ENCODE measurements around the gene RETREG3.

RETREG3 gene

GRCh38 chr17:42571435-42572225 is 37.5 kb downstream of the RETREG3 start:
- no peak for DNase-seq (ENCODE audit: low spot score)

GRCh38 chr17:42568341-42569111 is 40.6 kb downstream of the RETREG3 start:
- DNase-seq (ENCODE audit: low spot score) = no peak

- peak; percentile 98 for DNase-seq (ENCODE audit: low spot score)
Measured at GRCh38 chr17:42566883-42567573, 42.1 kb downstream of the RETREG3 start, which contains the start of gene MLX. Gene MLX (plus strand): TSS chr17:42567100. CDS start chr17:42567125, 25 bp downstream.

- no peak for DNase-seq (ENCODE audit: low spot score)
Measured at GRCh38 chr17:42566215-42566882, 42.8 kb downstream of the RETREG3 start.

- no peak for DNase-seq (ENCODE audit: low spot score)
Measured at GRCh38 chr17:42565523-42566214, 43.5 kb downstream of the RETREG3 start.

GRCh38 chr17:42564815-42565522 is 44.2 kb downstream of the RETREG3 start:
- no peak for DNase-seq (ENCODE audit: low spot score)

- DNase-seq (ENCODE audit: low spot score) = no peak
Measured at GRCh38 chr17:42563950-42564349, 45.2 kb downstream of the RETREG3 start.

GRCh38 chr17:42563543-42563942 is 45.6 kb downstream of the RETREG3 start:
- no peak for DNase-seq (ENCODE audit: low spot score)

- DNase-seq (ENCODE audit: low spot score) = no peak
Measured at GRCh38 chr17:42563143-42563509, 46.0 kb downstream of the RETREG3 start.

GRCh38 chr17:42562388-42563142 is 46.6 kb downstream of the RETREG3 start:
- no peak for DNase-seq (ENCODE audit: low spot score)

GRCh38 chr17:42561897-42562387 is 47.2 kb downstream of the RETREG3 start, which contains the start of gene COASY:
Gene COASY (plus strand): TSS chr17:42562148. CDS start chr17:42562623, 475 bp downstream.
- peak; percentile 97 for DNase-seq (ENCODE audit: low spot score)

GRCh38 chr17:42560246-42560645 is 48.9 kb downstream of the RETREG3 start:
- DNase-seq (ENCODE audit: low spot score) = no peak

- no peak for DNase-seq (ENCODE audit: low spot score)
Measured at GRCh38 chr17:42559075-42559474, 50.1 kb downstream of the RETREG3 start.

- DNase-seq (ENCODE audit: low spot score) = peak; percentile 78
Measured at GRCh38 chr17:42555961-42556617, 53.1 kb downstream of the RETREG3 start.

- no peak for DNase-seq (ENCODE audit: low spot score)
Measured at GRCh38 chr17:42555122-42555622, 54.0 kb downstream of the RETREG3 start.

GRCh38 chr17:42554250-42555121 is 54.7 kb downstream of the RETREG3 start:
- peak; percentile 96 for DNase-seq (ENCODE audit: low spot score)

- no peak for DNase-seq (ENCODE audit: low spot score)
Measured at GRCh38 chr17:42553866-42554249, 55.3 kb downstream of the RETREG3 start.

Measured in ecto neural progenitor cell (in vitro differentiated cells).